Measurements from ENCODE around the gene SSBP1. TPM values are rescaled to one million over a fixed set of nuclear protein-coding genes. Genes with fewer than 3 reads are reported as not detected.

The SSBP1 gene
- total and polyA plus RNA-seq, 2 of the 8 experiments (the other 6 are each of a cell fraction or from before 2014, with no cell fraction given), result 136 to 254 TPM

DNA sequence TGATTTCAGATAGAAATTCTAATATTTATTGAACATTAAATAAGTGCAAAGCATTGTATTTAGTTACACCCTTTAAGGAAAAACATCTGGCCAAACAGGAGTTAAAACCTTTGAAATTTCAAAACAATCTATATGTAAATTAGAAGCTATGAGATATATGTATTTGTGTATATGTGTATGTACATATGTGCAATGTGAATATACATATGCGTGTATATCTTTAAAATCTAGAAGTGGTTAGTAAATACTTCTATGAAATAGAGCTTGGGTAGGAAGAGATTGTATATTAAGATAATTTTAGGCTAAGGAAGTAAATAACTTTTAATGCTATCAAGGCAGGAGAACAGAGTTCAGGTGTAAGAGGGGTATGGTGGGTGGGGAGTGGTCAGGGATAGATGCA lies 20.7 kb upstream of the SSBP1 start:
- Histone ChIP-seq H4K20me1 (replicated peaks in 1 of 2; ENCODE audit: control insufficient read depth in 1 of 2, insufficient read depth in 2 of 2, low read length in 2 of 2) (no peaks in the 10 kb centered on the region), H3K4me3 (ENCODE audit: extremely low read depth in 1 of 4, insufficient read depth in 2 of 4, low read depth in 3 of 4, low read length in 4 of 4) (no peak overlapping the region), H3K79me2 (ENCODE audit: control insufficient read depth in 1 of 2, insufficient read depth in 2 of 2, low read length in 2 of 2) (no peaks in the 10 kb centered on the region), H2BK12ac (ENCODE audit: low read depth, low read length) (no peak overlapping the region), H3K4ac (replicated peaks; ENCODE audit: insufficient read length, low read depth, low read length) (no peak overlapping the region), H2AFZ (ENCODE audit: low read length) (no peak overlapping the region), H3K4me2 (ENCODE audit: insufficient read depth in 1 of 2, low read depth in 2 of 2, low read length in 2 of 2) (no peak overlapping the region), H3K4me1 (replicated peaks in 1 of 4; ENCODE audit: control insufficient read depth in 3 of 4, insufficient read depth in 4 of 4, low read length in 3 of 4) (no peaks in the 10 kb centered on the region), H3K23me2 (ENCODE audit: low read depth, low read length) (peaks cover 3% of the 10 kb centered on the region; the same call in 1 of the 2 replicates), H3K56ac (replicated peaks; ENCODE audit: insufficient read length, low read depth, low read length) (no peak overlapping the region), H3K79me1 (ENCODE audit: low read depth, low read length) (no peaks in the 10 kb centered on the region), H3K14ac (ENCODE audit: insufficient read length) (no peak overlapping the region), H3K23ac (ENCODE audit: insufficient read length) (no peak overlapping the region), H2AK5ac (ENCODE audit: low read depth, low read length) (no peak overlapping the region), H3K18ac (ENCODE audit: extremely low read depth, low read length) (no peak overlapping the region), H2BK20ac (ENCODE audit: low read length) (0 out of 2 replicates have a peak overlapping the region, but pooled peaks have one; percentile 36), H3K27me3 (replicated peaks in 1 of 4; ENCODE audit: control insufficient read depth in 3 of 4, extremely low read depth in 1 of 4, insufficient read depth in 3 of 4, low read length in 3 of 4) (no peaks in the 10 kb centered on the region), H4K91ac (replicated peaks; ENCODE audit: insufficient read length, low read length) (no peak overlapping the region), H3K9ac (replicated peaks in 1 of 4; ENCODE audit: extremely low read depth in 1 of 4, low read depth in 3 of 4, low read length in 3 of 4) (no peak overlapping the region), H4K8ac (ENCODE audit: extremely low read depth, insufficient read depth, low read length) (no peak overlapping the region), H2BK15ac (ENCODE audit: low read length) (no peak overlapping the region), H2BK5ac (ENCODE audit: low read depth, low read length) (no peak overlapping the region), H3K36me3 (ENCODE audit: control insufficient read depth in 2 of 4, insufficient read depth in 4 of 4, low read length in 3 of 4) (no peaks in the 10 kb centered on the region), H3K27ac (ENCODE audit: low read depth, low read length) (no peak overlapping the region), H2BK120ac (replicated peaks; ENCODE audit: low read depth, low read length) (no peak overlapping the region), H3K9me3 (ENCODE audit: insufficient read depth in 2 of 2, low read depth in 1 of 2, low read length in 1 of 2) (no peaks in the 10 kb centered on the region), H4K5ac (ENCODE audit: insufficient read length, low read depth, low read length) (no peak overlapping the region)
- FAIRE-seq (no peak), DNase-seq (ENCODE audit: low read depth in 1 of 2, low spot score in 2 of 2) (no peak)
- 90% methylated on average over 1 of the region's 1 CpG; no CpG with 5 or more reads in 1 of the 2 experiments for WGBS, 2 experiments (ENCODE audit: extremely low coverage in 1 of 2, insufficient coverage in 1 of 2, insufficient read length in 1 of 2, insufficient replicate concordance in 2 of 2, low coverage in 1 of 2, low lambda C conversion rate in 2 of 2, missing lambda C conversion rate in 1 of 2)
- CTCF ChIA-PET (ENCODE audit: partially characterized antibody), result interaction anchor here (0.7 to 1.2 kb wide), 4 partner anchors 9 to 19 kb away, joined by 3 to 6 read pairs (median 3); partner anchors contain the start of gene DENND11
- POLR2A ChIA-PET (ENCODE audit: partially characterized antibody), result interaction anchor here (1.0 to 4.3 kb wide), 3 partner anchors 17 to 21 kb away, joined by 3 to 21 read pairs (median 5); partner anchors contain the start of gene SSBP1
- TF ChIP-seq SRF (IDR thresholded peaks at IDR 0.05; ENCODE audit: low read depth, low read length), result no peak
